PC-3 (cell line): ENCODE measurements around the gene ZXDC. TPM values are rescaled to one million over a fixed set of nuclear protein-coding genes. Genes with fewer than 3 reads are reported as not detected.
A peak's percentile ranks its signal among the peaks of the same experiment; 100 is the strongest.

Experiments used
- ATAC-seq: fragments of 200-7000 bp; cut with Tn5 transposase; 2 replicates; pipeline ENCODE4 v1.9.1; 2020; ENCODE audit warnings: mild to moderate bottlenecking, moderate library complexity
- Bru-seq: library from RNA; stranded (reverse); fragments of 400-500 nt; gene quantifications from one replicate; lab custom pipeline; 2021; lab: Mats Ljungman, UMichigan
- BruChase-seq, 2 experiments: library from RNA; stranded (reverse); fragments of 400-500 nt; gene quantifications; one replicate each; lab custom pipeline; 2021; lab: Mats Ljungman, UMichigan
- BruUV-seq: library from RNA; stranded (reverse); fragments of 400-500 nt; replicated peaks from 2 replicates; lab custom pipeline; 2021; lab: Mats Ljungman, UMichigan
- CTCF ChIA-PET: fragments of 300-600 bp; sonication (Branson Sonifier 250); formaldehyde crosslinking; loops from one replicate; lab custom pipeline; 2022; ENCODE audit warnings: antibody characterized with exemption; lab: Charles Lee
- POLR2A ChIA-PET: fragments of 300-600 bp; sonication (Branson Sonifier 250); formaldehyde crosslinking; loops from one replicate; lab custom pipeline; 2022; ENCODE audit warnings: antibody characterized with exemption; ENCODE audit not compliant: unreplicated experiment; lab: Charles Lee
- DNase-seq: peaks from one replicate; pipeline ENCODE4 v3.0.0-alpha.2; 2015
- H2AFZ ChIP-seq: fragments of 300-600 bp; sonication (generic); 2 replicates; pipeline ENCODE4 v1.6.0; 2016; ENCODE audit warnings: antibody characterized with exemption, low read length
- H3F3A ChIP-seq: fragments of 300-600 bp; sonication (generic); one replicate; pipeline ENCODE4 v1.6.0; 2017; ENCODE audit warnings: antibody characterized with exemption, low read length, control low read depth, mild to moderate bottlenecking; ENCODE audit not compliant: unreplicated experiment
- H3K27ac ChIP-seq: fragments of 300-600 bp; sonication (generic); 2 replicates; pipeline ENCODE4 v1.5.1; 2016; ENCODE audit warnings: mild to moderate bottlenecking, low read length
- H3K27me3 ChIP-seq: fragments of 300-600 bp; sonication (generic); 2 replicates; pipeline ENCODE4 v1.6.1; 2016; ENCODE audit warnings: low read length, mixed read lengths
- H3K36me3 ChIP-seq: fragments of 300-600 bp; sonication (generic); 2 replicates; pipeline ENCODE4 v1.6.1; 2016; ENCODE audit warnings: low read depth, mixed run types, low read length, mixed read lengths
- H3K4me1 ChIP-seq: fragments of 300-600 bp; sonication (generic); 2 replicates; pipeline ENCODE4 v1.5.1; 2016; ENCODE audit warnings: low read length; ENCODE audit not compliant: insufficient read depth
- H3K4me2 ChIP-seq: fragments of 300-600 bp; sonication (generic); 2 replicates; pipeline ENCODE4 v1.6.0; 2016; ENCODE audit warnings: low read length
- H3K4me3 ChIP-seq: fragments of 300-600 bp; sonication (generic); 2 replicates; pipeline ENCODE4 v1.5.1; 2016; ENCODE audit warnings: mild to moderate bottlenecking, low read length, mixed read lengths
- H3K79me2 ChIP-seq: fragments of 300-600 bp; sonication (generic); 2 replicates; pipeline ENCODE4 v1.6.1; 2017; ENCODE audit warnings: low read length, mixed read lengths
- H3K9ac ChIP-seq: fragments of 300-600 bp; sonication (generic); 2 replicates; pipeline ENCODE4 v1.6.0; 2016; ENCODE audit warnings: mild to moderate bottlenecking, low read length
- H3K9me2 ChIP-seq: fragments of 300-600 bp; sonication (generic); replicated peaks from 2 replicates; pipeline ENCODE4 v1.6.1; 2016; ENCODE audit warnings: mixed run types, low read length, mixed read lengths
- H3K9me3 ChIP-seq: fragments of 300-600 bp; sonication (generic); 2 replicates; pipeline ENCODE4 v1.6.1; 2016; ENCODE audit warnings: low read length, mixed read lengths
- H4K20me1 ChIP-seq: fragments of 300-600 bp; sonication (generic); 2 replicates; pipeline ENCODE4 v1.6.1; 2016; ENCODE audit warnings: low read length, mixed read lengths
- CTCF ChIP-seq: fragments of 300-600 bp; sonication (generic); conservative IDR thresholded peaks from 2 replicates; pipeline ENCODE4 v1.5.1; 2017; ENCODE audit warnings: antibody characterized with exemption, low read depth, mild to moderate bottlenecking, low read length
- EZH2 ChIP-seq: fragments of 300-600 bp; sonication (generic); IDR thresholded peaks from one replicate; pipeline ENCODE4 v1.6.1; 2017; ENCODE audit warnings: antibody characterized with exemption, mild to moderate bottlenecking, low read length; ENCODE audit not compliant: unreplicated experiment
- EZH2phosphoT487 ChIP-seq: fragments of 300-600 bp; sonication (generic); IDR thresholded peaks from 2 replicates; pipeline ENCODE4 v1.6.1; 2018; ENCODE audit warnings: mild to moderate bottlenecking, antibody characterized with exemption, low read length, borderline replicate concordance
- intact Hi-C: fragments of 100-400 bp; cut with micrococcal nuclease; formaldehyde crosslinking; loops from 2 replicates; pipeline ENCODE4 v1.9.0; 2023
- long read RNA-seq: library from polyadenylated mRNA; unstranded; transcript quantifications from one replicate; pipeline ENCODE4 v2.0.0, GENCODE V29; 2021; ENCODE audit not compliant: unreplicated experiment
- total RNA-seq: library from RNA; depleted of rRNA; stranded (reverse); fragments of >200 nt; gene quantifications from 2 replicates; pipeline ENCODE4 v1.2.3, GENCODE V29; 2014; rRNA removed

The ZXDC gene
- total RNA-seq (15.4 and 18.7 TPM in 2 replicates), Bru-seq, nascent RNA (percentile 71 among the genes with signal in this experiment), BruChase-seq, experiment 1, labeled RNA remaining after a 6-hour chase (percentile 82 among the genes with signal in this experiment), BruChase-seq, experiment 2, labeled RNA remaining after a 2-hour chase (percentile 82 among the genes with signal in this experiment)
- long read RNA-seq, transcript ZXDC-201 (6 exons, 2,579 nt), result major isoform, 12 of 46 reads
- long read RNA-seq, partial matches to known transcripts, result 7 of 46 reads
- long read RNA-seq, other reads (novel, unspliced or antisense), result 23 of 46 reads

DNA sequence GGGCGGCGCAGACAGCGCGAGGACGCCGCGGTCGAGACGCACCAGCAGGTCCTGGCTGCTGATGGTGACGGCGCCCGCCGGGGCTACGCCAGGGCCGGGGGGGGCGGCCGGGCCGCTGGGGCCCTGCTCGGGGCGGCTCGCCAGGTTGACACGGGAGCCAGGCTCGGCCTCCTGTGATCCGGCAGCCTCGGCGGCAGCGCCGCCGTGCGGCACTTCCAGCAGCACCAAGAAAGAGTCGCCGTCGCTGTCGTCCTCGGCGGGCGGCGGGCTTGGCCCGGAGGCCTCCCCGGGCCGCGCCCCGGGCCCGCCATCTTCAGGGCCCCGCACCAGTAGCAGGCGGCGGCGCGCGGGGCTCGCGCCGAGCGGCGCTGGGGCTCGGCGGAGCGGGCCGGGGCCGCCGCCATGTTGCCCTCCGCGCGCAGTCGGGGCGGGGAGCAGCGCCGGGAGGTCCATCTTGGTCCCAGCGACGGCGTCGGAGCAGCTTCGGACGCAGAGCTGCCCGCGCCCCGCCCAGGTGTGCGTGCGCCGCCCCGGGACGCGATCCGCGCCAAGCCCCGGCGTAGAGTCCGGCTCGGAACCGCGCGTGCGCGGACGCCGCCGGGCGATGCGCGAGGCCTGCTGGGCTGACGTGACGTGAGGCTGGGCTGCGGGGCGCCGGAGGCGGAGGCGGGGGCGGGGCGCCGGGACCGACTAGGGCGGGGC, at the start of gene ZXDC:
TSS of gene ZXDC (minus strand) at position 479 of the 702 bp plus-strand sequence. CDS start at position 453, 26 bp downstream.
- Histone ChIP-seq H3K4me3 (peak within 1 kb of the TSS; percentile 77), H4K20me1 (peaks cover 23% of the 10 kb centered on the region), H3F3A (no peaks in the 10 kb centered on the region), H3K9ac (peak within 1 kb of the TSS; percentile 58), H3K36me3 (peaks cover 4% of the 10 kb centered on the region; the same call in 1 of the 2 replicates), H3K9me3 (no peaks in the 10 kb centered on the region), H3K9me2 (no peaks in the 10 kb centered on the region), H3K79me2 (peaks cover 45% of the 10 kb centered on the region), H3K27ac (no peak within 1 kb of the TSS), H3K4me1 (peaks cover 20% of the 10 kb centered on the region), H2AFZ (peak within 1 kb of the TSS; percentile 95), H3K4me2 (peak within 1 kb of the TSS; percentile 88), H3K27me3 (no peaks in the 10 kb centered on the region)
- DNase-seq, result peak; percentile 91
- ChIA-PET POLR2A (interaction anchor here (0.7 kb wide), 1 partner anchor 243 kb away, joined by 3 read pairs; no protein-coding TSS in a partner anchor), CTCF (no interaction called here)
- no TSS peak for BruUV-seq
- intact Hi-C loops, result loop anchor here (5.0 kb wide), 1 partner anchor 558 kb away; no protein-coding TSS in a partner anchor
- TF ChIP-seq EZH2phosphoT487 (no peak), CTCF (no peak), EZH2 (no peak)
- peak; percentile 87 for ATAC-seq

GRCh38 chr3:126525091-126525852, 49.6 kb upstream of the ZXDC start:
- Histone ChIP-seq H3K4me1 (no peaks in the 10 kb centered on the region), H3K4me3 (no peak overlapping the region), H2AFZ (no peak overlapping the region), H3K4me2 (no peak overlapping the region), H3F3A (no peaks in the 10 kb centered on the region), H3K27ac (no peak overlapping the region), H4K20me1 (no peaks in the 10 kb centered on the region), H3K9me2 (no peaks in the 10 kb centered on the region), H3K79me2 (no peaks in the 10 kb centered on the region), H3K9me3 (no peaks in the 10 kb centered on the region), H3K36me3 (no peaks in the 10 kb centered on the region), H3K9ac (no peak overlapping the region), H3K27me3 (peaks cover 13% of the 10 kb centered on the region)
- TF ChIP-seq EZH2, result no peak
- no peak for TF ChIP-seq CTCF
- TF ChIP-seq EZH2phosphoT487, result no peak
- intact Hi-C loops, result no loop called here
- CTCF ChIA-PET, result no interaction called here
- no TSS peak for BruUV-seq
- POLR2A ChIA-PET, result no interaction called here
- ATAC-seq, result no peak
- DNase-seq, result no peak
